Mucosa of descending colon (tissue), 3 donors: ENCODE data around the gene BIN1. TPM values are rescaled to one million over a fixed set of nuclear protein-coding genes. Genes with fewer than 3 reads are reported as not detected.

Experiments used
- ATAC-seq: fragments of 200-7000 bp; cut with Tn5 transposase; one replicate; pipeline ENCODE4 v1.9.1; 2020; ENCODE audit warnings: mild to moderate bottlenecking, moderate library complexity
- DNase-seq, 3 donors: peaks; one replicate each; pipeline ENCODE4 v3.0.0-alpha.2; 2020
- H3K36me3 ChIP-seq: fragments of 200-600 bp; one replicate; pipeline ENCODE4 v1.8.0; 2021; ENCODE audit warnings: low read depth, mild to moderate bottlenecking
- H3K4me1 ChIP-seq: fragments of 200-600 bp; one replicate; pipeline ENCODE4 v1.8.0; 2021; ENCODE audit warnings: low read depth, mild to moderate bottlenecking
- H3K4me3 ChIP-seq: fragments of 200-600 bp; one replicate; pipeline ENCODE4 v1.8.0; 2021; ENCODE audit warnings: mild to moderate bottlenecking
- H3K9me3 ChIP-seq: fragments of 200-600 bp; one replicate; pipeline ENCODE4 v1.8.0; 2021; ENCODE audit warnings: mild to moderate bottlenecking
- intact Hi-C, 2 donors: fragments of 100-400 bp; cut with DNase I in 1 of 2; cut with micrococcal nuclease in 1 of 2; formaldehyde crosslinking; loops; one replicate each; pipeline versions ENCODE4 v1.11.0 to v1.11.1; 2022; cut with DNase I, micrococcal nuclease
- total RNA-seq, 3 donors: library from RNA; stranded (reverse); fragmentation: NEBNext Ultra II Directional in 2 of 3; extraction: Animal tissue kit (Norgen Biotek cat#: 25700) in 2 of 3; gene quantifications; one replicate each; pipeline versions ENCODE4 v1.2.1 to v1.2.4, GENCODE V29; 2021 to 2023
- TF ChIP-seq, protein P1 (sequence below): fragments of 200-600 bp; IDR thresholded peaks from one replicate; pipeline ENCODE4 v1.8.0; 2022; ENCODE audit warnings: antibody characterized with exemption, mild to moderate bottlenecking
- donor health status: DM: no; HTN: no; CAD: no; lungs with moderate emphysema.
- donor health status: DM: no; HTN: no; CAD: no.
- donor health status: DM: no; HTN: yes; CAD: no.

Gene BIN1
- total RNA-seq, 3 donors from 2014 or later: 37.6 to 65.7 (median 46.3) TPM

DNA sequence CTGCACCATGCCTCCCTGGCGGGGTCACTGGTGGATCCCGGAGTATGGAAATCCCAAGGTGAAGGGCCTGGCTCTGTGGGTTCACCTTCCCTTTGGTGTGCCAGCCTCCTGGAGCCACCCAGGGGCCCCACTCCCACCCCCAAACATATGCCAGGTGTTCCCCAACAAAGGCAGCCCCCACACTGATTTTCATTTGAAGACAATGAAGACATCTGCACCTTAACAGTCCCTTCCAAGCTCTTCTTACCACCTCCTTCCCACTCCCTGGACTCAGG is 11.7 kb downstream of the BIN1 start:
- intact Hi-C loops: no loop called here
- no peaks in the 10 kb centered on the region for H3K36me3 ChIP-seq
- H3K4me3 ChIP-seq: no peak overlapping the region
- H3K9me3 ChIP-seq: no peaks in the 10 kb centered on the region
- no peak for ATAC-seq
- DNase-seq: peak in 2 of 3 donors; percentile 20 to 25
- H3K4me1 ChIP-seq: peaks cover 39% of the 10 kb centered on the region
- TF ChIP-seq, protein P1, sequence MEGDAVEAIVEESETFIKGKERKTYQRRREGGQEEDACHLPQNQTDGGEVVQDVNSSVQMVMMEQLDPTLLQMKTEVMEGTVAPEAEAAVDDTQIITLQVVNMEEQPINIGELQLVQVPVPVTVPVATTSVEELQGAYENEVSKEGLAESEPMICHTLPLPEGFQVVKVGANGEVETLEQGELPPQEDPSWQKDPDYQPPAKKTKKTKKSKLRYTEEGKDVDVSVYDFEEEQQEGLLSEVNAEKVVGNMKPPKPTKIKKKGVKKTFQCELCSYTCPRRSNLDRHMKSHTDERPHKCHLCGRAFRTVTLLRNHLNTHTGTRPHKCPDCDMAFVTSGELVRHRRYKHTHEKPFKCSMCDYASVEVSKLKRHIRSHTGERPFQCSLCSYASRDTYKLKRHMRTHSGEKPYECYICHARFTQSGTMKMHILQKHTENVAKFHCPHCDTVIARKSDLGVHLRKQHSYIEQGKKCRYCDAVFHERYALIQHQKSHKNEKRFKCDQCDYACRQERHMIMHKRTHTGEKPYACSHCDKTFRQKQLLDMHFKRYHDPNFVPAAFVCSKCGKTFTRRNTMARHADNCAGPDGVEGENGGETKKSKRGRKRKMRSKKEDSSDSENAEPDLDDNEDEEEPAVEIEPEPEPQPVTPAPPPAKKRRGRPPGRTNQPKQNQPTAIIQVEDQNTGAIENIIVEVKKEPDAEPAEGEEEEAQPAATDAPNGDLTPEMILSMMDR: no peak

DNA sequence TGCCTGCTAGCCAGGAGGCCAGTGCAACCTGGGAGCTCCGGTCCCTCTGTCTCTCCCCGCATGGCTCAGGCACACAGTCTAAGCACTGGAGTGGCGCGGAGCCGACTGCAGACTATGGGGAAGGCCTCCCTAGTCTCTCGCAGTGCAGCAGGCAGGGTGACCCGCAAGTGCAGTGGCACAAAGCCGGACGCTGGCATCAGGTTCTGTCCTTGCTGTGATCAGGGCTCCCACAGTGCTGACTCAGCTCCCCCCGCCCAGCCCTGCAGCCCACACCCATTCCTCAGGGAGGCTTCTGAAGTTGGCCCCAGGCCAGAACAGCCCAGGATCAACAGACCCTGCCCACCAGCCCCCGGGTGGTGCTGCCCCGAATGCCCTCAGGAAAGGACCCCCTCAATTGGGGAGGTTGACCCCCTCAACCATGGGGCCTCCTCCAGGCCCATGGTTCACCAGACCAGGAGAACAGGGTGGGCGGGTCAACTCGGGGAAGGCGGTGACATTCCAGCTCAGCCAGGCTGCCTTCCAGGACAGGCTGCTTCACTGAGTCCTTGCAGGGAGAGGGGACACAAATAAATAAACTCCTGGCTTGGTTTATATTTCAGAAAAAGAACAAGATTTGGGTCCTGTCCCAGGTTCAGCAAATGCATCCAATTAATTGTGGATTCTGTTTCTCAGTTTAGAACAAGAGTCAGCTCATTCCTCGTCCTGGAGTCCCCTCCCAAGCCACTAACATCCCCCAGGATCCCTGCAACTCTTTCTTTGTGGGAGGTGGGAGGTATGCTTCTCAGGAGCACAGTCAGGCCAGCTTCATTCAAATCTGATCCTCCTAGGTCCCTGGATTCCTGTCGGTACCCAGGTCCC is 12.2 kb downstream of the BIN1 start:
- DNase-seq (peak; percentile 64 to 79 (median 71)), ATAC-seq (peak; percentile 52)
- intact Hi-C loops: no loop called here
- Histone ChIP-seq H3K4me3 (no peak overlapping the region), H3K36me3 (no peaks in the 10 kb centered on the region), H3K9me3 (no peaks in the 10 kb centered on the region), H3K4me1 (peaks cover 33% of the 10 kb centered on the region)
- TF ChIP-seq, protein P1: no peak

DNA sequence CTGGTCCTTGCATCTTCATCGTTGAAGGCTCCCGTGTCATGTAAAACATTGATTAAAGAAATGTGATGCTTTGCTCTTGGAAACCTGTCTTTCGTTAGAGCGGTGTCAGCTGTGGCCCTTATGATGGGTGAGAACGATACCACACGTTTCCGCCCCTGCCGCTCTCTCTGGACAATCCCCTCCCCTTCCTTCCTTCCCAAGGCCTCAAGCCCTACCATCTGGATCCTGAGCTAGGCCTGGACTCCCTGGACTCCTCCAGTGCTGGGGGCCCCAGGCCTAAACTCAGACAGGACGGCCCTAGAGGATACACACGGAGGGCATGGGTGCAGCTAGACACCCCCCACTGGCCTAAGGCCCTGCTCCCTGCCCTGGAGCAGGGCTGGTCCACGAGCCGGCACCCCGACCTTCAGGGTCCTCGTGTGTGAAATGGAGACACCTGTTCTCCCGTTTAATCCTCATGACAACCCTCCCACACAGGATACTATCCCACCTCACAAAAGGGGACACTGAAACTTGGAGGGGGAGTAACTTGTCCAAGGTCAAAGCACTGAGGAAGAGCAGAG is 13.2 kb downstream of the BIN1 start:
- H3K9me3 ChIP-seq: no peaks in the 10 kb centered on the region
- ATAC-seq (no peak), DNase-seq (peak in 2 of 3 donors; percentile 17 to 40)
- no peak overlapping the region for H3K4me3 ChIP-seq
- peaks cover 26% of the 10 kb centered on the region for H3K4me1 ChIP-seq
- TF ChIP-seq, protein P1: no peak
- no peaks in the 10 kb centered on the region for H3K36me3 ChIP-seq
- intact Hi-C loops: no loop called here

DNA sequence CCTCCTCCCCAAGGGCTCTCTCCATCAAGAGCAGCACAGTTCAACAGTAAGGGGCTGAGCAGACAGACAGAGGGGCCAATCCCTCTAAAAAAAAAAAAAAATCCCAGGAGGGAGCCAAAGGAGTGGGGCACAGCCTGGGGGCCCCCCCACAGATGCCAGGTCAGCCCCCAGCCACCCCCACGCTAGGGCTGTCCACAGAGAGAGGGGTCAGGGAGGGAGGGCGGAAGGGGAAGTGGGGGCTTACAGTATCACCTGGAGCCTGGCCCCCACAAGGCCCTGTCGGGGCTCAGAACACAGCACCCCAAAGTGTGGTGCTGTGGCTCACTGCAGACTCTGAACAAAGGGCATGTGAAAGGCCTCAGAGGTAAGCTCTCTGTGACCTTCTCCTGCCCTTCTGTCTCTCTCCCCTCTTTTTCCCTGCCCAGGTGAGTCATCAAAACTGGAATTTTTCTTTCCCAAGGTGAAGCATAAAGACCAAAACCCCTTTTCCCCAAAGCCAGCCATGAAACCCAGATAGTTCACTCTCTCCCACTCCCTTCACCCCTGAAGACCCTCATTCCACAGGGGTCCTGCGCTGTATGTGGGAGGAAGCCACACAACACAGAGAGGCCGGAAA is 13.9 kb downstream of the BIN1 start:
- no peaks in the 10 kb centered on the region for H3K36me3 ChIP-seq
- H3K4me3 ChIP-seq: no peak overlapping the region
- peaks cover 23% of the 10 kb centered on the region for H3K4me1 ChIP-seq
- intact Hi-C loops: no loop called here
- no peaks in the 10 kb centered on the region for H3K9me3 ChIP-seq
- TF ChIP-seq, protein P1: no peak
- DNase-seq (peak in 2 of 3 donors; percentile 14 to 19), ATAC-seq (no peak)

DNA sequence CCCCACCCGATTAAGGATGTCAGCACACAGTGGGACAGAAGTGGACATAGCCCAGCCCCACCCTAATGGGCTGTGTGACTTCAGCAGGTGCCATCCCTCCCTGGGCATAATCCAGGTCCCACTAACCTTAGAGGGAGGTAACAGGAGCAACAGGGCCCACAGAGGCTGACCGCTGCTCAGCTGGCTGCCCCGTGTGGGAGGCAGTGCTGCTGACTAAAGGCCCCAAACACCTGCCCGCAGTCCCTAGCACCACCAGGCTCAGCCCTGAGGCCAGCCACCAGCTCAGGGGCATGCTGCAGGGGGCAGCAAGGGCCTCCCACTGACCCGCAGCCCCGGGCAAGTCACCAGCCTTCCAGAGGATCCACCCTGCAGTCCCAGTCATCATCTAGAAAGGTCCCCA is 14.6 kb downstream of the BIN1 start:
- Histone ChIP-seq H3K4me1 (peaks cover 16% of the 10 kb centered on the region), H3K36me3 (no peaks in the 10 kb centered on the region), H3K9me3 (no peaks in the 10 kb centered on the region), H3K4me3 (no peak overlapping the region)
- ATAC-seq (no peak), DNase-seq (peak in 2 of 3 donors; percentile 16 to 27)
- TF ChIP-seq, protein P1: no peak
- intact Hi-C loops: no loop called here
